Mucosa of descending colon (tissue), 3 donors: ENCODE measurements around the gene BEGAIN. TPM values are rescaled to one million over a fixed set of nuclear protein-coding genes. Genes with fewer than 3 reads are reported as not detected.
A peak's percentile ranks its signal among the peaks of the same experiment; 100 is the strongest.

ENCODE experiments used
- ATAC-seq: fragments of 200-7000 bp; cut with Tn5 transposase; one replicate; pipeline ENCODE4 v1.9.1; 2020; ENCODE audit warnings: mild to moderate bottlenecking, moderate library complexity
- DNase-seq, 3 donors: peaks; one replicate each; pipeline ENCODE4 v3.0.0-alpha.2; 2020
- H3K36me3 ChIP-seq: fragments of 200-600 bp; one replicate; pipeline ENCODE4 v1.8.0; 2021; ENCODE audit warnings: low read depth, mild to moderate bottlenecking
- H3K4me1 ChIP-seq: fragments of 200-600 bp; one replicate; pipeline ENCODE4 v1.8.0; 2021; ENCODE audit warnings: low read depth, mild to moderate bottlenecking
- H3K4me3 ChIP-seq: fragments of 200-600 bp; one replicate; pipeline ENCODE4 v1.8.0; 2021; ENCODE audit warnings: mild to moderate bottlenecking
- H3K9me3 ChIP-seq: fragments of 200-600 bp; one replicate; pipeline ENCODE4 v1.8.0; 2021; ENCODE audit warnings: mild to moderate bottlenecking
- intact Hi-C, 2 donors: fragments of 100-400 bp; cut with DNase I in 1 of 2; cut with micrococcal nuclease in 1 of 2; formaldehyde crosslinking; loops; one replicate each; pipeline versions ENCODE4 v1.11.0 to v1.11.1; 2022; cut with DNase I, micrococcal nuclease
- total RNA-seq, 3 donors: library from RNA; stranded (reverse); fragmentation: NEBNext Ultra II Directional in 2 of 3; extraction: Animal tissue kit (Norgen Biotek cat#: 25700) in 2 of 3; gene quantifications; one replicate each; pipeline versions ENCODE4 v1.2.1 to v1.2.4, GENCODE V29; 2021 to 2023
- TF ChIP-seq, protein P1 (sequence below): fragments of 200-600 bp; IDR thresholded peaks from one replicate; pipeline ENCODE4 v1.8.0; 2022; ENCODE audit warnings: antibody characterized with exemption, mild to moderate bottlenecking
- donor health status: DM: no; HTN: no; CAD: no; lungs with moderate emphysema.
- donor health status: DM: no; HTN: no; CAD: no.
- donor health status: DM: no; HTN: yes; CAD: no.

BEGAIN gene
- total RNA-seq, 3 donors from 2014 or later: 0.75 to 2.5 (median 1.1) TPM

GRCh38 chr14:100546051-100546443, 41.2 kb downstream of the BEGAIN start:
- TF ChIP-seq, protein P1, sequence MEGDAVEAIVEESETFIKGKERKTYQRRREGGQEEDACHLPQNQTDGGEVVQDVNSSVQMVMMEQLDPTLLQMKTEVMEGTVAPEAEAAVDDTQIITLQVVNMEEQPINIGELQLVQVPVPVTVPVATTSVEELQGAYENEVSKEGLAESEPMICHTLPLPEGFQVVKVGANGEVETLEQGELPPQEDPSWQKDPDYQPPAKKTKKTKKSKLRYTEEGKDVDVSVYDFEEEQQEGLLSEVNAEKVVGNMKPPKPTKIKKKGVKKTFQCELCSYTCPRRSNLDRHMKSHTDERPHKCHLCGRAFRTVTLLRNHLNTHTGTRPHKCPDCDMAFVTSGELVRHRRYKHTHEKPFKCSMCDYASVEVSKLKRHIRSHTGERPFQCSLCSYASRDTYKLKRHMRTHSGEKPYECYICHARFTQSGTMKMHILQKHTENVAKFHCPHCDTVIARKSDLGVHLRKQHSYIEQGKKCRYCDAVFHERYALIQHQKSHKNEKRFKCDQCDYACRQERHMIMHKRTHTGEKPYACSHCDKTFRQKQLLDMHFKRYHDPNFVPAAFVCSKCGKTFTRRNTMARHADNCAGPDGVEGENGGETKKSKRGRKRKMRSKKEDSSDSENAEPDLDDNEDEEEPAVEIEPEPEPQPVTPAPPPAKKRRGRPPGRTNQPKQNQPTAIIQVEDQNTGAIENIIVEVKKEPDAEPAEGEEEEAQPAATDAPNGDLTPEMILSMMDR: no peak
- intact Hi-C loops: loop anchor here in 1 of 2 donors (10.0 kb wide), 1 partner anchor 99 kb away; no protein-coding TSS in a partner anchor
- H3K4me3 ChIP-seq: no peak overlapping the region
- no peak for ATAC-seq
- H3K4me1 ChIP-seq: peaks cover 35% of the 10 kb centered on the region
- H3K9me3 ChIP-seq: no peaks in the 10 kb centered on the region
- H3K36me3 ChIP-seq: no peaks in the 10 kb centered on the region
- peak in 2 of 3 donors; percentile 53 to 71 for DNase-seq

DNA sequence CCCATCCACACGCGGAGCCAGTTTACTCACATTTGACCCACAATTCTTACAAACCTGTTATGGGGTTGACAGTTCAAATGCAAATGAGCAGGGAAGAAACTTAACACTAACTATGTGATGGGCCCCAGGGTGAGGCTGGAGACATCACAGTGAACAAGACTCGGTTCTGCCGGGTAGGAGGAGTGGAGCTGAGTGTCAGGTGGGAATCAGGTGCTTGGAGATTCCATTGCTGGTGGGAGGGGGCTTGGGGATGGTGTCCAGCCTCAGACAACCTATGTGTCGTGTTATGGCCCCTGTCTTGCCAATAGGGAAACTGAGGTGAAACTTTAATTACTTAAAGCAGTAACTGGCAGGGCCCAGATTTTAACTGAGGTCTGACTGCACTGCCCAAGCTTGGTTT, 41.9 kb downstream of the BEGAIN start:
- DNase-seq (peak in 1 of 3 donors; percentile 39), ATAC-seq (no peak)
- Histone ChIP-seq H3K36me3 (no peaks in the 10 kb centered on the region), H3K9me3 (no peaks in the 10 kb centered on the region), H3K4me1 (peaks cover 35% of the 10 kb centered on the region), H3K4me3 (no peak overlapping the region)
- TF ChIP-seq, protein P1: no peak
- intact Hi-C loops: loop anchor here in 1 of 2 donors (10.0 kb wide), 1 partner anchor 99 kb away; no protein-coding TSS in a partner anchor

GRCh38 chr14:100544506-100545141, 42.6 kb downstream of the BEGAIN start:
- no peaks in the 10 kb centered on the region for H3K9me3 ChIP-seq
- peak in 2 of 3 donors; percentile 60 to 63 for DNase-seq
- intact Hi-C loops: loop anchor here in 1 of 2 donors (10.0 kb wide), 1 partner anchor 100 kb away; no protein-coding TSS in a partner anchor
- peak; percentile 35 for ATAC-seq
- H3K36me3 ChIP-seq: no peaks in the 10 kb centered on the region
- H3K4me1 ChIP-seq: peaks cover 35% of the 10 kb centered on the region
- TF ChIP-seq, protein P1: no peak
- no peak overlapping the region for H3K4me3 ChIP-seq

- no peaks in the 10 kb centered on the region for H3K9me3 ChIP-seq
- peak in 1 of 3 donors; percentile 37 for DNase-seq
- intact Hi-C loops: loop anchor here in 1 of 2 donors (10.0 kb wide), 1 partner anchor 101 kb away; no protein-coding TSS in a partner anchor
- no peak overlapping the region for H3K4me3 ChIP-seq
- TF ChIP-seq, protein P1: no peak
- H3K4me1 ChIP-seq: peaks cover 31% of the 10 kb centered on the region
- no peak for ATAC-seq
- H3K36me3 ChIP-seq: no peaks in the 10 kb centered on the region
Observed at GRCh38 chr14:100543471-100544455, 43.5 kb downstream of the BEGAIN start.

DNA sequence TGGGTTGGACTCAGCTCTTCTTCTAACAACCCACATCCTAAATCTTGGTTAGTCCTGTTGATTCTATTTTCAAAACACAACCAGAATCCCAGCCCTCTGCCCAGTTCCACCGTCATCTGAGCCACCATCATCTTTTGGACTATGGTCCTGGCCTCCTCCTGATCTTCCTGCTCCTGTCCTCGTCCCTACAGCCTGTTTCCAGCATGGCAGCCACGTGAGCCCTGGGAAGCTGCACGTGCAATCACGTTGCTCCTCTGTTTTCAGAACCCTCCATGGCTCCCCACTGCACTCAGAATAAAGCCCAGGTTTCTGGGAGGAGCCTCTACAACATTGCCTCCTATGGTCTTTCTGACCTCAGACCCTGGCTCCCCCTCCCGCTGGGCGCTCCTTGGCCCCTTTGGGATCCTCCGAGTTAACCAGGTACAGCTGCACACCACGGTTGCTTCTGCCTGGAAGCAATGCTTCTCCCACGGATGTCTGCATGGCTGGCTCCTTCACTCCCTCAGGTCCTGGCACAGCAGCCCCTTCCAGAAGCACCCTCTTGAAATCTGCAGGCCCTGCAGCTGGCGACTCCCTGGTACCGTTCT, 44.5 kb downstream of the BEGAIN start:
- intact Hi-C loops: loop anchor here in 1 of 2 donors (10.0 kb wide), 1 partner anchor 102 kb away; no protein-coding TSS in a partner anchor
- Histone ChIP-seq H3K4me3 (no peak overlapping the region), H3K36me3 (no peaks in the 10 kb centered on the region), H3K9me3 (no peaks in the 10 kb centered on the region), H3K4me1 (peaks cover 21% of the 10 kb centered on the region)
- DNase-seq: peak in 2 of 3 donors; percentile 20 to 21
- TF ChIP-seq, protein P1: no peak
- no peak for ATAC-seq
